Activated CD4-positive, alpha-beta T cell treated with anti-CD3 and anti-CD28 coated beads, Interleukin-2, amount 50 U/mL, for 48 hours (primary cell): ENCODE measurements around the gene NOL12.
"Not testable (repeated sequence)": the region's sequence is repeated elsewhere in the genome, so short reads cannot be mapped to it uniquely, and the experiment has no call there.

Source experiments
- DNase-seq, 2 experiments: peaks; one replicate each; pipeline ENCODE4 v3.0.0-alpha.2; 2020

Gene NOL12, protein sequence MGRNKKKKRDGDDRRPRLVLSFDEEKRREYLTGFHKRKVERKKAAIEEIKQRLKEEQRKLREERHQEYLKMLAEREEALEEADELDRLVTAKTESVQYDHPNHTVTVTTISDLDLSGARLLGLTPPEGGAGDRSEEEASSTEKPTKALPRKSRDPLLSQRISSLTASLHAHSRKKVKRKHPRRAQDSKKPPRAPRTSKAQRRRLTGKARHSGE

DNA sequence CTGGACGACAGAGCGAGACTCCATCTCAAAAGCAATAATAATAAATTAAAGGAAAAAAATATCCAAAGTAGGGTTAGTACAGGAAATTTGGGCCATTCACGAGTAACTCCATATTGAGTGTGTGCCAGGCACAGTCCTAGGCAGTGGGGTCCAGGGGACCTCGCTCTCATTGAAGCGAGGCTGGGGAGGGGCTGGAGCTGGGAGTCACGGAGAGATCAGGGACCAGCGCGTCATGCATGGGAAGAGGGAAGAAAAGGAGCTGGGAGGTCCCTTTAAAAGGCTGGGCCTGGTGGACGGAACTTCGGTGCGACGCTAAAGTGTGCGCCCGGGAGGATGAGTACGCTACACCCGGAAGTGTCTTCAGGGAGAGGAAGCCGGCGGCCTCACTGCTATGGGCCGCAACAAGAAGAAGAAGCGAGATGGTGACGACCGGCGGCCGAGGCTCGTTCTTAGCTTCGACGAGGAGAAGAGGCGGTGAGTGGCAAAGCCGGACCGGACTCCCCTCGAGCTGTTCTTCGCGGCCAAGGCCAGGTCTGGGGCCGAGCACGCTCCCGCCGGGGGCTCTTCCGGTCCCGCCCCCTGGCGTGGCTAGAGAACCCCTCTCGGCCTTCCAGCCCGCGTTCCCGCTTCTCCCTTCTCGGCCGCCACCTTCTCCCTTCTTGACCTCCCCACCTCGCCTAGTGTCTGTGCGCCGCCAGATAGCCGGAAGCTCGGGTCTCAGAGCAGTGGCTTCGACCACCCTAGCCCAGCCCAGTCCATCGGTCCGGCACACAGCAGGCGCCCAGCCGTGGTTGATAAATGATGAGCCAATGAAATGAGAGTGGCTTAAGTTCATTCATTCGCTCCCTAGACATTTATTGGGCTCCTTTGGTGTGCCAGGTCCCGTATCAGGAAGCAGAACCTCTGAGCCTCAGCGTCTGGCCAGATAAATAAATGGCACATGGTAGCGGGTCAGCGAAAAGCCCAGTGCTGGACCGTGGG lies at the start of gene NOL12:
NOL12 (plus strand) TSS at position 342 of the 981 bp plus-strand sequence; CDS start at position 392, 50 bp downstream.
- peak; percentile 78 to 83 for DNase-seq

DNA sequence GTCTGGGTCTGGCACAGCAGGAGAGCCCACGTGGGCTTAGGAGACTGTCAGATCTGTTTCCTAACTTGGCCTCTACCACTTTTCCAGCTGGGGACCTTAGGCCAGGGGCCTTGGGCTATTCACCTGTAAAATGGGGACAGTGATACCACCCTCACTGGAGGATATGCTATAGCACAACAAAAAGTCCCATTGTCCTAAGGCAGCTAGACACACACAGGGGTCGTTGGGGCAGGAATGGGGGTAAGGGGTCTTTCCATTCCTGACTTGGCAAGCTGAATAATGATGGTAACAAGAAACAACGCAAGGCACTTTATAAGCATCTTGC lies 49.2 kb upstream of the NOL12 start:
- no peak for DNase-seq

DNA sequence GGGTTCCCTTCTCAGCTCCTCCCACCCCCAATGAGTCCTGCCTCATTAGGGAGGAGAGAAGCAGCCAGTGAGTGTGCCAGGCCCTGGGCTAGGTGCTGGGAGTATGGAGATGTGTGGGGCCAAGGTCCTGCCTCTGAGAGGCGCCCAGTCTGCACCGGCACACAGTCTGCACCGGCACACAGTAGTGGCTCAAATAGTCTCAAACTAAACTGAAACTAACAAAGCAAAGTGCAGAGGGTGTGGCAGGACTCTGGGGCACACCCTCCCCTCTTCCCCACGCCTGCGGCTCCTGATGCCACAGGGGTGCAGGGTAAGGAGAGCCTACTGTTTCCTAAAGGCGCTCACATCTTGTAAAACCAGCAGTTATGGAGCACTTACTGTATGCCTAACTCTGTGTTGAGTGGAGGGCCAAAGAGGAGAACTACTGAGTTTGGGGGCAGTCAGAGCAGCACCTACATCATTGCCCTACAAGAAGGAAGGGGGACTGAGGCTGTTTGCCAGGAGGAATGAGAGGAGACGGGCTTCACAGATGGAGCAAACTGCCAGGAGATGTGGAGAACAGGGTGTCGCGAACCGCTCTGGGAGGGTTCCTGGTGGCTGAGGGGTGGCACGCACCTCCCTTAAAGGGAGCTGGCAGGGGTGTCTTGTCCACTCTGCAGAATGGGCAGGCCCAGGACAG lies 47.6 kb upstream of the NOL12 start:
- DNase-seq = peak; percentile 34 to 46

DNA sequence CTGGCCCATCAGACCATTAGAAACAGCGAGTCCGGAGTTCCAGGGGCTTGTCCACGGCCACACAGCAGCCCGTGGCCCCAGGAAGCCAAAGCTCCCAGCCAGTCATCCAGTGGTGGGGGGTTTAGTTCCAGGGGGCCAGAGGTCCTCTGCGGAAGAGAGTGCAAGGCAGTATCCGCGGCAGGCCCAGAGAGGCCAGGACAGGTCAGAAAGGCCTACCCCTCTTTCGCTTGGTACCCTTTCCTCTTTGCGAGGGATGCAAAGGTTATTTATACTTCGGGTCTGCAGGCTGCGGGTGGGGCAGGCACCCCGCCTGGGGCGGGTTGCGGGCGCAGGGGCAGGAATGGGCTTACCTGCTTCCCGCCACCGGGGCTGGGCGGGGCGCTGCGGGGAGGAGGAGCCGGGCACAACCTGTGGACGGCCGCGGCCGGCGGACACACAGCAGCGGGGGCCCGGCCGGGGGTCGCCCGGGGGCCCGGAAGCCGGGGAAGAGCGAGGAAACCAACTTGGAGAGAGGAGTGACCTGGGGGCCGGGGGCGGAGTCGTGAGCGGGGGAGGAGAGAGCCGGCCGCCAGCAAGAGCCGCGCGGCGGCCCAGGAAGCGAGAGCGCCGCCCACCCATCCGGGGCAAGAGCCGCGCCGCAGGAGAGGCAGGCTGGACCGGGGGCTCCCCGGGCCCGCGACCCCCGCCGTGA lies 46.9 kb upstream of the NOL12 start, which contains the start of gene SH3BP1:
SH3BP1 (plus strand) TSS at position 600 of the 691 bp plus-strand sequence. CDS start 119 bp downstream, outside the sequence.
- DNase-seq = peak; percentile 64 to 72

DNA sequence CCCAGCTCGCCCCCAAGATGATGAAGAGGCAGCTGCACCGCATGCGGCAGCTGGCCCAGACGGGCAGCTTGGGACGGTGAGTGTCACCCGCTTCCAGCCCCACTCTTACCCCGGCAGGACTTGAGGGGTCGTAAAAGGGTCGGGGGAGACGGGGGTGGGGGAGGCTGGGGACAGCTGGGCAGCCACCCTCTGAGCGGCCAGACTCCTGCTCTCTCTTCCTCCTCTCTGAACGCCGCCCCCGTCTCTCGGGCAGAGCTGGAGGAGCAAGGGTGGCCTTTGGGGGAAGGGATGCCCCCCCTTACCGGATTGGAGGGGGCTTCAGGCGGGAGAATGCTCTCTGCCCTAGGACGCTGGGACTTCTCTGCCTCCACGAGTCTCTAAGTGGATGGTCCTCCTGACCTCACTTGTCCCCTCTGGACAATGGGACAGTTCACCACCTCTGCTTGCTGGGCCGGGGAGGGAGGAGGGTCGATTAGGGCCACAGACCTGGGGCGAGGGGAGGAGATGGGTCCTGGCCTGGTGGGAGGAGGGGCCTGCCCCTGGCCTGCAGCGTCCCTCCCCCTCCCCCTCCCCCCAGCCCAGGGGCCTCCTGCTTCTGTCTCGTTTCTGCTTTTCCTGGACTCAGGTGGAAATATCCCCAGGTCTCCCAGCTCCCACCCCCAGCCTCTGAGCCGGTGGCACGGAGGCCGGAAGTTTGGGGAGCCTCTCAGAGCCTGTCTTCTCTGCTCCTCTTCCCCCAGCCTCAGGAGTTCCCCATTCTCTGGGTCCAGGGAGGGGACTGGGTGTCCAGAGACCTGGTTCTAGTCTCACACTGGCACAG lies 46.2 kb upstream of the NOL12 start:
- DNase-seq = peak; percentile 37 to 43

DNA sequence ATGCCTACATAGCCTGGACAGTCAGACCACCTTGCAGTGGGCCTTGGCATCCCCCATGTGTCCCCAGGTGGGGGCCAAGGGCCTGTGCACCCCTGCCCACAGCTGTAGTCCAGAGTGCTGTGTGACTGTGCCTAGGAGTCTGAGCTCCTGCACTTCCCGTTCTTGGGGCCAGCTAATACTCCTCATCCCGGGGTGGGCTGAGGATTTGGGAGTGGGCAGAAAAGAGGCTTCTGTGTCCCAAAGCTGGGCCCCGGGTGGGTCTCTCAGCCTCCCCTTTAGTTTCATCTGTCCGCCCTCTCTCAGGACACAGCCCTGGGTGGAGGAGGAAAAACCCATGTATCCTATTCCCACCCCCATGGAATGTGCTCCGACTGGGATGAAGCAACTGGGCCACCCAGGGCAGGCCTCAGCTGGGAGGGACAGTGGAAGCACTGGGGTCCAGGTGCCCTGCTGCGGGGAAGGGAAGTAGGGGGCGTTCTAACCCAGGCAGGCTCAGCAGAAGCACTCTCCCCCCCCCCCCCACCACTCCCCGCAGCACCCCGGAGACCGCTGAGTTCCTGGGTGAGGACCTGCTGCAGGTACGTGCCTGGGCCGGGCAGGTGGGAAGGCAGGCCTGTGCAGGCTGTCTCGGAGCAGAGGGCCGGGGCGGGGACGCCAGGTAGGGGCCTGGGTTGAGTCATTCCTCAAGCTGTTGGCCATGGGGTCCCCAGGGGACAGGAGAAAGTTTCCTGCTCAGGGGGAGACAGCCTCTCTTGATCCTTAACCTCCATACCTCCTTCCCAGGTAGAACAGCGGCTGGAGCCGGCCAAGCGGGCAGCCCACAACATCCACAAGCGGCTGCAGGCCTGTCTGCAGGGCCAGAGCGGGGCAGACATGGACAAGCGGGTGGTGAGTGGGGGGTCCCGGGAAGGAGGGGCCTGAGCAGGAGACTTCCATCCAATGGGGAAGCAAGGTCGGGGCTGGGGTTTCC lies 45.3 kb upstream of the NOL12 start:
- no peak for DNase-seq

DNA sequence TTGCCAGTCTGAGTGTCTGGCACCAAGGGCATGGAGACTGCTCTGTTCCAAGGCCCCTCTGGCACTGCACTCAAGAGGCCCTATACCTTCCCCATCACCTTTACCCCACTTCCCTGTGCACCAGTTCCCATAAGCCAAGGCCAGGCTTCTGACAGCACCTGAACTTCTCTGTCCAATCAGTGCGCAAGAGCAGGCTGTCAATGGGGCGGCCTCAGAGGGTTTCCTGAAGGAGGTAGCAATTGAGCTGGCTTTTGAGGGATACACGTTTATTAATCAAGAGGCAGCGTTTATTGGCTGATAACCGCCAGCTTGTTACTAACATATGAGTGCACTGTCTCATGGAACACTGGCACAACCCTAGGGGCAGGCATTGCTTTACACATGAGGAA lies 44.6 kb upstream of the NOL12 start:
- no peak for DNase-seq

DNA sequence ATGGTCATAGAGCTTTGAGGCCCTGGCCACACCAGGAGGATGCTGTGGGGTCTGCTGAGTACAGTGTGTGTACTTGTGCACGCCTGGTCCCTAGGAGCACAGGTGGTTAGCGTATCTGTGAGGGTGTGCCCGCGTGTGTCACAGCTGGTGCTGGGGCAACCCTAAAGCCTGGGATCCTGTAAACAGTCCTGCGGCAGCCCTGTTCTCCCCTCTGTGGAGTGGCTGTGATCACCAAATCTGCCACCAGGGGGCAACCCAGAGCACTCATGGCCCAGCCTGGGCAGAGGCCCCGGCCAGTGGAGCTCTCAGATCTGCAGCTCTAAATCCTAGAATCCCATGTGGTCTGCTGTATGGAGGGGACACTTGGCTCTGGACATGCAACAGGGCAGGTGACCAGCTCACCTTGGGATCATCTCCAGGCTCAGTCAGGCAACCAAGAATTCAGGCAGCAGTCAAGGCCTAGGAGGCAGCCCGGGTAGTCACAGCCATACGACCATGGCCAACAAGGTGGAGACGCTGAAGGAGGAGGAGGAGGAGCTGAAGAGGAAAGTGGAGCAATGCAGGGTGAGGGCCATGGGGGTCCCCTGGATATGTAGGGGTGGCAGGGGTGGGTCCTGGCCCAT lies 42.8 kb upstream of the NOL12 start:
- DNase-seq = peak; percentile 96

DNA sequence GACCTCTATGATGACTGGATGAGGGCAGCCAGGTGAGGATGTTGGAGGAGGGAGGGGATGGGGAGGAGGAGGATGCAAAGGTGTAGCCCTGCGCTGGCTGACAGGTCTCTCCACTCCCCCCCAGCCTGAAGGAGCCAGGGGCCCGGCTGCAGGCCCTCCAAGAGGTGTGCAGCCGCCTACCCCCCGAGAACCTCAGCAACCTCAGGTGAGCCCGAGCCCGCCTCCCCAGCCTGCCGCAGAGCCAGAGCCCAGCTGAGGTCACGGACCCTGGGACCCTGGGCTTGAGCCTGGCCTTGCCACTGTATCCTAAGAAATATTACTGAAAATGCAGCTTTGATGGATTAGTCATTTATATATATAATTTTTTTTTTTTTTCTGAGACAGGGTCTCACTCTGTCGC lies 38.8 kb upstream of the NOL12 start:
- no peak for DNase-seq

DNA sequence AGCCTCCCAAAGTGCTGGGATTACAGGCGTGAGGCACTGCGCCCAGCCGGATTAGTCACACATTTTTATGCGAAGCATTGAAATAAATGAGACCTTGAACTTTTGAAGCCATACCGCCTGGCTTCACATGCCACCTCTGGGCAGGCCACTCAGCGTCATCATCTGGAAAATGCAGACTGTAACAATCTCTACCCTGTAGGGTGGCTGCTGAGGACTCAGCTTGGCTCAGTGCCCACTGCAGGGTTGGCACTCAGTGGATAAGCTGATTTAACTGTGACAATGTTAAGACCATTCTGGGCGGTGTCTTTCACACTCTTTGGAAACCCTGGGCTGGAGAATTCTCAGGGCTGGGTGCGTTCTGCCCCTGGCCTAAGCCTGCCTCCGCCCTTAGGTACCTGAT lies 38.2 kb upstream of the NOL12 start:
- DNase-seq = no peak

DNA sequence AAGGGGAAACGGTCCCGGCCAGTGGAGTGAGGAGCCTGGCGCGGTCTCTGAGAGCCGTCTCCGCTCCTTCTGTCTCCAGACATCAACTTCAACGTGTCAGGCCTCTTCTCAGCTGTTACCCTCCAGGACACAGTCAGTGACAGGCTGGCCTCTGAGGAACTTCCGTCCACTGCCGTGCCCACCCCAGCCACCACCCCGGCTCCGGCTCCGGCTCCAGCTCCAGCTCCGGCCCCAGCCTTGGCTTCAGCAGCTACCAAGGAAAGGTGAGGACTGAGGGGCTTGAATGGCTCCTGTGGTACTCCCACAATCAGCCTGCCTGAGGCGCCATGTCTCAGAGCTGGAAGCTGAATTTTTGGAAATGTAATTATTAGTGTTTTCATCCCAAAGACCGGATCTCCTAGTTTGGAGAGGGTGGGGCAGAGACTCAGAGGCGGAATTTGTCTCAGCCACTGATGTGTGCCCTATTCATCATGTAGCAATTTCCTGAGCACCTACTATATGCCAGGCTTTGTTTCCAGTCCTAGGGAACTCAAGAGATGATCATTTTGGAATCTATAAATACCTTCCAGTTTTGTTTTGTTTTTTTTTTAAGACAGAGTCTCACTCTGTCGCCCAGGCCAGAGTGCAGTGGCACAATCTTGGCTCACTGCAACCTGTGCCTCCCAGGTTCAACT lies 35.5 kb upstream of the NOL12 start:
- no peak for DNase-seq

DNA sequence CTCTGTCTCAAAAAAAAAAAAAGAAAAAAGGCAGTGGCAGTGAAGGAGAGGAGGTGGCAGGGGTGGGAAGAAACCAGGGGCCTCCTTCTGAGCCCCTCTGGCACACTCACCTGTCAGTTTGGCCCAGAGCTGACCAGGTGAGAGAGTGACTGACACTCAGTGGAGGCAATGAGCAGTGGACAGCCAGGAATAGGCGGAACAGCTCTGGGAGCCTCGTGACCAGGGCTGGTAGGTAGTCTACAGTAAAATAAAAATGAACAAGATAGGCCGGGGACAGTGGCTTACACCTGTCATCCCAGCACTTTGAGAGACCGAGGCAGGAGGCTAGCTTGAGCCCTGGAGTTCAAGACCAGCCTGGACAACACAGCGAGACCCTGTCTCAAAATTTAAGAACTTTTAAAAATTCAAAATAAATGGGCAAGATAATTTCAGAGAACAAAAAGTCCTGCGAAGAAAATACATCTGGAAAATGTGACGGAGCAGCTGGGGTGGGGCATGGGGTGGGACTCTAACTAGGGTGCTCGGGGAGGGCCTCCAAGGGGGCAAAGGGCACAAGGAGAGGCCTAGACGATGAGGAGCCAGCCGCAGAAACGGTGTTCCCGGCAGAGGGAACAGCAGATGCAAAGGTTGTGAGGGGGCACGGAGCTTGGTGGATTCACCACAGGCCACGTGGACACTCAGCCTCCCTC lies 31.4 kb upstream of the NOL12 start:
- no peak for DNase-seq

DNA sequence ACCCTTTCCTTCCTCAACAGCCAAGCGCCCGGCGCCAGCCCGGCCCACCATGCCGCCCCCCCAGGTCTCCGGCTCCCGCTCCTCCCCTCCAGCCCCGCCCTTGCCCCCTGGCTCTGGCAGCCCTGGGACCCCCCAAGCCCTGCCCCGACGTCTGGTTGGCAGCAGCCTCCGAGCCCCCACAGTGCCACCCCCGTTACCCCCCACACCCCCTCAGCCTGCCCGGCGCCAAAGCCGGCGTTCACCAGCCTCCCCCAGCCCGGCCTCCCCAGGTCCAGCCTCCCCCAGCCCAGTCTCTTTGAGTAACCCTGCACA lies 30.9 kb upstream of the NOL12 start:
- no peak for DNase-seq

DNA sequence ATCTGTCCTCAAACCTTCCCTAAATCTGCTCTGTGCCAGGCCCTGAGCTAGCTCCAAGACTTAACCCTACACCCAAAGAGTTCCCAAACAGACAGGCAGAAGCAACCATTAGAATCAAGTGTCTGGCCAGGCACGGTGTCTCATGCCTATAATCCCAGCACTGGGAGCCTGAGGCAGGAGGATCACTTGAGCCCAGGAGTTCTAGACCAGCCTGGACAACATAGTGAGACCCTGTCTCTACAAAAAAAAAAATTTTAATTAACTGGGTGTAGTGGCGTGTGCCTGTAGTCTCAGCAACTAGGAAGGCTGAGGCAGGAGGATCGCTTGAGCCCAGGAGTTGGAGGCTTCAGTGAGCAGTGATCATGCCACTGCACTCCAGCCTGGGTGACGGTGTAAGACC lies 29.6 kb upstream of the NOL12 start:
- not testable (repeated sequence) for DNase-seq

DNA sequence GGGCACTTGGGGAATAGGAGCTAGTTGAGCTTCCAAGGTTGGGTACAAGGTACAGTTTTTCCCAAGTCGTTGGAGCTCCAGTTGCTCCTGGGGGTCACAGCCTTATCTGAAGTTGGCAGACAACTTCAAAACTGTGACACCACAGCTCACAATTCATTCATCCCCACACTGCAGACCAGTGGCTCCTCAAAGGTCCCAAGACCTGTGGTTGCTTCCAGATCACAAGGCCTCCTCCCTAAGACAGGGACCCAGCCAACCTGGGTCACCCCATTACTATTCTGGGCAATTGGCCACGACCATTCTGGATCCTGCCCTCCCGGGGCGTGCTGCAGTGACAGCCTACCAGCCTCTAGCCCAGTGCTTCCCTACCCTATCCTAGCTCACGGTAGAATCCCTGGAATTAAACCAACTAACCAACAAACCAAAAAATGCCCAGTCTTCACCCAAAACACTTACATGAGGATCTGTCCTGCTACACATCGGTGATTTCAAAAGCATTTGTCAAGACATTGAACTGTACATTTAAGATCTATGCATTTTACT lies 28.5 kb upstream of the NOL12 start:
- DNase-seq = no peak

DNA sequence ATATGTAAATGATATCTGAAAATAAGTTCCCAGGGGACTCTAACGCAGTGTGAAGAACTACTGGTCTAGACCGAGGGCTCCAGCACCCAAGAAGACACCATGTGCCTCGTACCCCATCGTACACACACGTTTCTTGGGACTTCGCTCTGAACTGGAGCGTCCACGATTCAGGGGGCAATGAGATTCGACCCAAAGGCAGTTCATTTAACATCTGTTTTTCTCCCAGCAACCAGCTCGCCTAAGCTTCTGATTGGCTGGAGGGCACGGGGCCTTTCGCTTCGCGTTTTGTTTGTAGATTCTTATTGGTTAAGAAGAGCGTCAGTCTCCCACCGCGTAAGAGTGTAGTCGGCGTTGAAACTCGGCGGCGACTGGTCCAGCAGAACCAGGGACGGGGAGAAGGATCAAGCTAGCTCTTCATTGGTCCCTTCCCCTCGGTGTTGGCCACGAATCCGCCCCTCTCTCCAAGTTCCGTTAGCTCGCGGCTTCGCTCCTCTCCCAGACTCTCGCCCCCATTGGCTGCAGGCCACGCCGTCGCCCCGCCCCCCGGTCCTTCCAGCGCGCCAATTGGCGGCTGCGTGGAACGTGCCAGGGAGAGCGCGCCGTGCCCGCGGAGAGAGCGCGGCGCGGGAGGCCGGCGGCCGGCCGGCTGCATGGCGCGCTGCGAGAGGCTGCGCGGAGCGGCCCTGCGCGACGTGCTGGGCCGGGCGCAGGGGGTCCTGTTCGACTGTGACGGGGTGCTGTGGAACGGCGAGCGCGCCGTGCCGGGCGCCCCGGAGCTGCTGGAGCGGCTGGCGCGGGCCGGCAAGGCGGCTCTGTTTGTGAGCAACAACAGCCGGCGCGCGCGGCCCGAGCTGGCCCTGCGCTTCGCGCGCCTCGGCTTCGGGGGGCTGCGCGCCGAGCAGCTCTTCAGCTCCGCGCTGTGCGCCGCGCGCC lies 27.7 kb upstream of the NOL12 start, which contains the start of gene PDXP:
PDXP (plus strand) TSS at position 591 of the 933 bp plus-strand sequence; CDS start at position 651, 60 bp downstream.
- DNase-seq = peak; percentile 99

DNA sequence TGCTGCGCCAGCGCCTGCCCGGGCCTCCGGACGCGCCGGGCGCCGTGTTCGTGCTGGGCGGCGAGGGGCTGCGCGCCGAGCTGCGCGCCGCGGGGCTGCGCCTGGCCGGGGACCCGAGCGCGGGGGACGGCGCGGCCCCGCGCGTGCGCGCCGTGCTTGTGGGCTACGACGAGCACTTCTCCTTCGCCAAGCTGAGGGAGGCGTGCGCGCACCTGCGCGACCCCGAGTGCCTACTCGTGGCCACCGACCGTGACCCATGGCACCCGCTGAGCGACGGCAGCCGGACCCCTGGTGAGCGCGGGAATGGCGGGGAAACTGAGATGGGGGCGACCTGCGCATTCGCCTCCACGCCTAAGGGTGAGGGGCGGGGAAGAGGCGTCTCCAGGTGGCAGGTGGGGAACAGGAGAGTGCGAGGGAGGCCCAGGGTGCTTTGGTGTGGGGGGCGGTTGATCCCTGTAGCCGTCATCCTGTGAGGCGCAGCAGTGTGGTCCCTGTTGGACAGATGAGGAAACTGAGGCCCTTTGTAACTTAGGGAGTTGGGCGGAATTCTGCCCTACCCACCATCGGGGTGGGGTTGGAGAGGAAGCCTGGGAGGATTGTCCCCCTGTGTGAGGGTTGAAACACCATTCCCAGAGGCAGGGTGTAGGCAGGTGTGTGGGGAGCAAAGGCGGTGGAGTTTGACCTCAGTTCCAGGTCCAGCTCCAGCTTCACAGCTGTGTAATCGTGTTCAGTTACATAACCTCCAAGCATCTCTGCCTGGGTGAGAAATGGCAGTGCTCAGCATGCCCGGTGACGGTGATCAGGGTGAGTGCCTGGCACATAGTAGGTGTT lies 26.9 kb upstream of the NOL12 start:
- DNase-seq = peak in 1 of 2 experiments; percentile 25
